ENCODE data around the gene OSBPL10.

DNA sequence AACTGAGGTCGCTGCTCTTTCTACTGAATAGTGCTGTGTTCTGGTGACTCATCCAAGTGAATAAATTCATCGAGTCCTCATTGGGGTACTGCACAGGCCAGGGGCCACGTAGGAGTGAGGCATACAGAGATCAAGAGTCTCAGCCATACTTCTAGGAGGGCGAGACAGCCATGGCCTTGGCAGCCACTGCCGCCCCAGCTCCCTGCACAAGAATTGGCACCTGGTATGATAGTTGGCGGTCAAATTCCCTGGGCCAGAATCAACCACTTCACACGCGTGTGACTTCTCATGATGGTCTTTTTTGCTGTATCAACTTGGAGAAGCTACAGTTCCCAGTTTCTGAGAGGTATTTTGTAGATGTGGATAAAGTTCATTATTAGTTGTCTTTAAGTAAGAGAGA lies 161.6 kb downstream of the OSBPL10 start:
- TF ChIP-seq, protein P1, sequence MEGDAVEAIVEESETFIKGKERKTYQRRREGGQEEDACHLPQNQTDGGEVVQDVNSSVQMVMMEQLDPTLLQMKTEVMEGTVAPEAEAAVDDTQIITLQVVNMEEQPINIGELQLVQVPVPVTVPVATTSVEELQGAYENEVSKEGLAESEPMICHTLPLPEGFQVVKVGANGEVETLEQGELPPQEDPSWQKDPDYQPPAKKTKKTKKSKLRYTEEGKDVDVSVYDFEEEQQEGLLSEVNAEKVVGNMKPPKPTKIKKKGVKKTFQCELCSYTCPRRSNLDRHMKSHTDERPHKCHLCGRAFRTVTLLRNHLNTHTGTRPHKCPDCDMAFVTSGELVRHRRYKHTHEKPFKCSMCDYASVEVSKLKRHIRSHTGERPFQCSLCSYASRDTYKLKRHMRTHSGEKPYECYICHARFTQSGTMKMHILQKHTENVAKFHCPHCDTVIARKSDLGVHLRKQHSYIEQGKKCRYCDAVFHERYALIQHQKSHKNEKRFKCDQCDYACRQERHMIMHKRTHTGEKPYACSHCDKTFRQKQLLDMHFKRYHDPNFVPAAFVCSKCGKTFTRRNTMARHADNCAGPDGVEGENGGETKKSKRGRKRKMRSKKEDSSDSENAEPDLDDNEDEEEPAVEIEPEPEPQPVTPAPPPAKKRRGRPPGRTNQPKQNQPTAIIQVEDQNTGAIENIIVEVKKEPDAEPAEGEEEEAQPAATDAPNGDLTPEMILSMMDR (IDR thresholded peaks at IDR 0.05): no peak
- no peak for TF ChIP-seq POLR2A (IDR thresholded peaks at IDR 0.05)
